HG03066 (cell line): ENCODE results near the gene PLPPR3.

Source experiments
- ATAC-seq: cut with Tn5 transposase; IDR thresholded peaks from one replicate; pipeline ENCODE4 v1.9.1; 2021; ENCODE audit warnings: low read depth; ENCODE audit not compliant: unreplicated experiment

The PLPPR3 gene

DNA sequence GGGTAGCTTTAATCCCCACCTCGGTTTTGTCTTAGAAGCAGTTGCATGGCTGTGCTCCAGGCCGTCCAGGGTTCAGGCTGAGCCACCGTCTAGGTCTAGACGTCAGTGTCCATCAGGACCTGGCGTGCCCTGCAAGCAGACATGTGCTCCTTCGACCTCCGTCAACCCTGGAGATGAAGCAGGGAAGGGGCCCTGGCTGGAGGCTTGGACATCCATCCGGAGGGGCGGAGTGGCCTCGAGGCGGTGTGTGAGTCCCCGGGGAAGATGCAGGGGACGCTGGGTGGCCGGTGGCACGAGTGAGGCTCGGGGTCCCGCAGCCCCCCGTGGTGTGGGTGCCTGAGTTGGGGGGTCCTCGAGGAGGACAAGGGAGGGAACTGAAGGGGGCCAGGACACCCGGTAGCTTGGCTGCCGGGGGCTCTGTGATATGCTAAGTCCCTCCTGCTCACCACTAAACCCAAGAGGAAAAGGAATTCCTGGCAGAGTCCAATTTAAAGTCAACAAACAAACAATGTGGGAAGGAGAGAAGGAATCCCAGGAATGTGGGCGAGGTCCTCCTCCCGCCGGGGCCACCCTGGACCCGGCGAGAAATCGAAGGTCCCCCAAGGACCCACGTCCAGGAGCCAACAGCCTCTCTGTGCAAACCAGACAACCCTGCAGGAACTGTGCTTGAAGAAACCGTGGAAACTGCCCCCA lies 39.4 kb downstream of the PLPPR3 start:
- ATAC-seq: no peak

GRCh38 chr19:781800-782184 lies 40.0 kb downstream of the PLPPR3 start:
- no peak for ATAC-seq

GRCh38 chr19:780935-781334 lies 40.8 kb downstream of the PLPPR3 start:
- no peak for ATAC-seq

GRCh38 chr19:778910-779653 lies 42.7 kb downstream of the PLPPR3 start:
- ATAC-seq: no peak

- ATAC-seq: no peak
These were observed 45.2 kb downstream of the PLPPR3 start for GRCh38 chr19:776549-776948.

- ATAC-seq: no peak
These were observed 48.9 kb downstream of the PLPPR3 start for GRCh38 chr19:772730-773436.

- no peak for ATAC-seq
These were observed 49.7 kb downstream of the PLPPR3 start for GRCh38 chr19:772063-772462.

- ATAC-seq: no peak
These were observed 50.4 kb downstream of the PLPPR3 start for GRCh38 chr19:771332-771785.

GRCh38 chr19:769616-770015 lies 52.1 kb downstream of the PLPPR3 start:
- ATAC-seq: no peak

GRCh38 chr19:768424-768823 lies 53.3 kb downstream of the PLPPR3 start:
- ATAC-seq: no peak

DNA sequence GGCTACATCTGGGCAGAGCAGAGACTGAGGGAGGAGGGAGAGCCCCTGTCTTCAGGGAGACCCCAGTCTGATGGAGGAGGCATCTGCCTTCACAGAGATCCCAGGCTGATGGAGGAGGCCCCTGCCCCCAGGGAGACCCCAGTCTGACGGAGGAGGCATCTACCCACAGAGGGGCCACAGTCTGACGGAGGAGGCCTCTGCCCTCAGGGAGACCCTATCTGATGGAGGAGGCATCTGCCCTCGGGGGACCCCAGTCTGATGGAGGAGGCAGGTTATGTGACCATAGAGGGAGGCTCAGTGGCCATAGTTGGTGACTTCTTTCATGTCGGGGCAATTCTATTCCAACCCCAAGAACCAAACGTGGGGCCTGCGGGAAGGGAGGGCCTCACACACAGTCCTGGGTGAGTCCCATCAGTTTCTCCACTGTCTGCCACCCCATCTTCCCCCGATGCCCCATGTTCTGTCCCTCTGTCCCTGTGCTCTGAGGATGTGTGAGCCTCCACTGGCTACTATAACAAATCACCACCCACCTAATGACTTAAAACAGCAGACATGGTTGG lies 56.5 kb downstream of the PLPPR3 start:
- ATAC-seq: no peak

DNA sequence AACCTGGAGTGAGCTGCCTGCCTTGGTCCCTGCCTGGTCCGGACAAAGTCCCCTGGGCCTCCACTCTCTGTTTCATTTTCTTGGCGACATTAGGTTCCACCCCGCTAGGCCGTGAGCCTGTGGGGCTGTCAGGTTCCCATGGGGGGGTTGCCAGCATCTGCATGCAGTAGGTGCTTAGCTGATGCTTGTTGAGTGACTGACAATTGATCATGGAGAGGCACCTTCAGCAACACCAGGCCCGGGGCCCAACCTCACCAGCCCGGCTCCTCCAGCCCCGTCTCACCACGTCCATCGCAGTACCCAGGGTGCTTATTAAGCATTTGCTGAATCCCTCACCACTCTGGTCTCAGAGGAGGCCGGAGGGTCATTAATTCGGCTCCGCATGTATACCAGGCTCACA lies 57.5 kb downstream of the PLPPR3 start:
- no peak for ATAC-seq

DNA sequence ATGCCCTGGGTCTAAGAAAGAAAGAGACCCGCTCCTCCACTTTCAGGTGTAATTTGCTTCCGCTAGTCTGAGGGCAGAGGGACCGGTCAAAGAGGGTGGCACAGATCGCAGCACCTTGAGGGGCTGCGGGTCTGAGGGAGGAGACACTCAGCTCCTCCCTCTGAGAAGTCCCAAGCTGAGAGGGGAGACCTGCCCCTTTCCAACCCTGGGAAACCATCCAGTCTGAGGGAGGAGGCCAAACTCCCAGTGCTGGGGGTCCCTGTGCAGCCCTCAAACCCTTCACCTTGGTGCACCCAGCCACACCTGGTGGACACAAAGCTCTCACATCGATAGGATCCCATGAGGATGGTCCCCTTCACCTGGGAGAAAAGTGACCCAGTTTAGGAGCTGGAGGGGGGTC lies 57.9 kb downstream of the PLPPR3 start:
- no peak for ATAC-seq

DNA sequence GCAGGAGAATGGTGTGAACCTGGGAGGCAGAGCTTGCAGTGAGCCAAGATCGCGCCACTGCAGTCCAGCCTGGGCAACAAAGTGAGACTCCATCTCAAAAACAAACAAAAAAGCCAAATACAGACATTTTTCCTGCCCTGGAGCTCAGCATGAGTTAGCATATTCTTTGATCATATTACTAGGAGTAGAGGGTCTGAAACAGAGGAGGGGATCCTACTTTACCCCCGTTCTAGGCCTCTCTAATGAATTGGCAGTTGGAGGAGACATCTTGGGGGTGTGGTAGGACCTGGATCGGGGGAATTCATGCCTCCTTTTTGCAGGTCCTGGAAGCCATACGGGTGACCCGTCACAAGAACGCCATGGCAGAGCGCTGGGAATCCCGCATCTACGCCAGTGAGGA lies 58.6 kb downstream of the PLPPR3 start:
- ATAC-seq: no peak
